T-helper 17 cell (primary cell): Measurements from ENCODE around the gene TTYH2. TPM values are rescaled to one million over a fixed set of nuclear protein-coding genes. Genes with fewer than 3 reads are reported as not detected.
"Not testable (repeated sequence)": the region's sequence is repeated elsewhere in the genome, so short reads cannot be mapped to it uniquely, and the experiment has no call there.

ENCODE experiments used
- ATAC-seq: fragments of 150-1000 bp; cut with Tn5 transposase; 2 replicates; pipeline ENCODE4 v1.10.0; 2021; ENCODE audit warnings: mild to moderate bottlenecking, moderate library complexity
- DNase-seq, 3 donors: peaks; one replicate each; pipeline versions ENCODE4 v3.0.0 to v3.0.0-alpha.2; 2020 to 2021
- H3K9me3 ChIP-seq: one replicate; pipeline ENCODE4 v1.7.0; 2013; ENCODE audit warnings: low read length, mild to moderate bottlenecking; ENCODE audit not compliant: control insufficient read depth, poor library complexity, severe bottlenecking
- H3K27ac Mint-ChIP-seq: one replicate; pipeline ENCODE4 v1.8.0; 2022; ENCODE audit warnings: mild to moderate bottlenecking, moderate library complexity, mixed read lengths
- H3K27me3 Mint-ChIP-seq: one replicate; pipeline ENCODE4 v1.8.0; 2022; ENCODE audit warnings: mixed read lengths
- H3K36me3 Mint-ChIP-seq: one replicate; pipeline ENCODE4 v1.8.0; 2022; ENCODE audit warnings: low read depth, mixed read lengths
- H3K4me1 Mint-ChIP-seq: one replicate; pipeline ENCODE4 v1.8.0; 2022; ENCODE audit warnings: mild to moderate bottlenecking, mixed read lengths
- H3K4me3 Mint-ChIP-seq: one replicate; pipeline ENCODE4 v1.8.0; 2022; ENCODE audit warnings: mild to moderate bottlenecking, moderate library complexity, mixed read lengths
- total RNA-seq, 4 donors: library from RNA in 2 of 4; stranded (reverse) in 2 of 4; gene quantifications; one replicate each; pipeline ENCODE4 v1.2.3 and lab custom pipeline; 2022 to 2026

Gene TTYH2
- total RNA-seq, 2 donors from 2014 or later: 19.8 to 23.2 TPM

GRCh38 chr17:74272731-74273201 lies 59.4 kb downstream of the TTYH2 start:
- H3K36me3 Mint-ChIP-seq: no peaks in the 10 kb centered on the region
- DNase-seq (no peak), ATAC-seq (no peak)
- H3K27me3 Mint-ChIP-seq: peaks cover 4% of the 10 kb centered on the region
- no peak overlapping the region for H3K4me3 Mint-ChIP-seq
- H3K9me3 ChIP-seq: no peaks in the 10 kb centered on the region
- H3K4me1 Mint-ChIP-seq: peaks cover 39% of the 10 kb centered on the region
- peak overlapping the region; percentile 98 for H3K27ac Mint-ChIP-seq

- Mint-ChIP-seq H3K4me3 (peak within 1 kb of the TSS; percentile 92), H3K4me1 (peaks cover 36% of the 10 kb centered on the region), H3K27ac (peak within 1 kb of the TSS; percentile 98), H3K27me3 (no peaks in the 10 kb centered on the region), H3K36me3 (no peaks in the 10 kb centered on the region)
- no peaks in the 10 kb centered on the region for H3K9me3 ChIP-seq
- ATAC-seq (peak; percentile 65), DNase-seq (peak in 1 of 3 donors; percentile 26)
Measured at GRCh38 chr17:74274060-74274708, 60.8 kb downstream of the TTYH2 start, which contains the start of gene DNAI2. Gene DNAI2, plus strand, starts transcription at chr17:74274234. Its CDS starts 7,584 bp downstream, at chr17:74281818.

GRCh38 chr17:74274709-74275340 lies 61.5 kb downstream of the TTYH2 start:
- H3K4me1 Mint-ChIP-seq: peaks cover 39% of the 10 kb centered on the region
- no peaks in the 10 kb centered on the region for H3K27me3 Mint-ChIP-seq
- H3K36me3 Mint-ChIP-seq: no peaks in the 10 kb centered on the region
- peak overlapping the region; percentile 92 for H3K4me3 Mint-ChIP-seq
- ATAC-seq (peak; percentile 68), DNase-seq (no peak)
- H3K27ac Mint-ChIP-seq: peak overlapping the region; percentile 98
- H3K9me3 ChIP-seq: no peaks in the 10 kb centered on the region

- no peak for ATAC-seq
- Mint-ChIP-seq H3K27ac (peak overlapping the region; percentile 98), H3K4me1 (peaks cover 48% of the 10 kb centered on the region), H3K36me3 (no peaks in the 10 kb centered on the region), H3K27me3 (no peaks in the 10 kb centered on the region), H3K4me3 (peak overlapping the region; percentile 43)
- no peak for DNase-seq
- H3K9me3 ChIP-seq: no peaks in the 10 kb centered on the region
Measured at GRCh38 chr17:74276051-74276476, 62.7 kb downstream of the TTYH2 start.

GRCh38 chr17:74276541-74277009 lies 63.2 kb downstream of the TTYH2 start:
- H3K36me3 Mint-ChIP-seq: no peaks in the 10 kb centered on the region
- ATAC-seq: no peak
- no peaks in the 10 kb centered on the region for H3K9me3 ChIP-seq
- DNase-seq: no peak
- peak overlapping the region; percentile 98 for H3K27ac Mint-ChIP-seq
- no peaks in the 10 kb centered on the region for H3K27me3 Mint-ChIP-seq
- H3K4me3 Mint-ChIP-seq: no peak overlapping the region
- peaks cover 48% of the 10 kb centered on the region for H3K4me1 Mint-ChIP-seq

GRCh38 chr17:74277935-74278334 lies 64.6 kb downstream of the TTYH2 start:
- Mint-ChIP-seq H3K27me3 (no peaks in the 10 kb centered on the region), H3K27ac (peak overlapping the region; percentile 98), H3K4me3 (no peak overlapping the region), H3K36me3 (no peaks in the 10 kb centered on the region), H3K4me1 (peaks cover 48% of the 10 kb centered on the region)
- DNase-seq: no peak
- H3K9me3 ChIP-seq: no peaks in the 10 kb centered on the region
- no peak for ATAC-seq

GRCh38 chr17:74279617-74280016 lies 66.2 kb downstream of the TTYH2 start:
- H3K4me3 Mint-ChIP-seq: peak overlapping the region; percentile 61
- not testable (repeated sequence) for ATAC-seq

GRCh38 chr17:74280093-74280513 lies 66.7 kb downstream of the TTYH2 start:
- Mint-ChIP-seq H3K4me1 (peaks cover 42% of the 10 kb centered on the region), H3K27ac (peak overlapping the region; percentile 96), H3K4me3 (peak overlapping the region; percentile 61), H3K36me3 (no peaks in the 10 kb centered on the region), H3K27me3 (no peaks in the 10 kb centered on the region)
- DNase-seq (peak; percentile 32 to 44 (median 43)), ATAC-seq (peak; percentile 75)
- H3K9me3 ChIP-seq: no peaks in the 10 kb centered on the region

More at GRCh38 chr17:74279617-74280016, 66.2 kb downstream of the TTYH2 start:
- not testable (repeated sequence) for H3K36me3 Mint-ChIP-seq, H3K9me3 ChIP-seq, DNase-seq, H3K27me3 Mint-ChIP-seq
- Mint-ChIP-seq H3K27ac (peak overlapping the region; percentile 96), H3K4me1 (peaks cover 42% of the 10 kb centered on the region)

GRCh38 chr17:74281799-74282198 lies 68.4 kb downstream of the TTYH2 start:
- Mint-ChIP-seq H3K27me3 (no peaks in the 10 kb centered on the region), H3K27ac (peak overlapping the region; percentile 96), H3K4me1 (peaks cover 29% of the 10 kb centered on the region), H3K36me3 (no peaks in the 10 kb centered on the region), H3K4me3 (no peak overlapping the region)
- no peak for ATAC-seq
- no peak for DNase-seq
- no peaks in the 10 kb centered on the region for H3K9me3 ChIP-seq

- Mint-ChIP-seq H3K4me1 (peaks cover 31% of the 10 kb centered on the region), H3K27ac (peak overlapping the region; percentile 90), H3K4me3 (peak overlapping the region; percentile 58)
- not testable (repeated sequence) for H3K36me3 Mint-ChIP-seq, H3K9me3 ChIP-seq, DNase-seq, ATAC-seq, H3K27me3 Mint-ChIP-seq
Measured at GRCh38 chr17:74282274-74282586, 68.9 kb downstream of the TTYH2 start.

- ATAC-seq: peak; percentile 82
- peaks cover 32% of the 10 kb centered on the region for H3K4me1 Mint-ChIP-seq
- peak overlapping the region; percentile 90 for H3K27ac Mint-ChIP-seq
- DNase-seq: peak; percentile 21 to 39 (median 26)
- peak overlapping the region; percentile 58 for H3K4me3 Mint-ChIP-seq
- H3K27me3 Mint-ChIP-seq: no peaks in the 10 kb centered on the region
- no peaks in the 10 kb centered on the region for H3K36me3 Mint-ChIP-seq
- no peaks in the 10 kb centered on the region for H3K9me3 ChIP-seq
Measured at GRCh38 chr17:74282587-74283370, 69.4 kb downstream of the TTYH2 start.

- H3K27me3 Mint-ChIP-seq: no peaks in the 10 kb centered on the region
- peaks cover 34% of the 10 kb centered on the region for H3K4me1 Mint-ChIP-seq
- H3K27ac Mint-ChIP-seq: peak overlapping the region; percentile 90
- ATAC-seq (no peak), DNase-seq (no peak)
- H3K36me3 Mint-ChIP-seq: no peaks in the 10 kb centered on the region
- H3K9me3 ChIP-seq: no peaks in the 10 kb centered on the region
- H3K4me3 Mint-ChIP-seq: peak overlapping the region; percentile 58
Measured at GRCh38 chr17:74283371-74283673, 70.0 kb downstream of the TTYH2 start.

- H3K4me1 Mint-ChIP-seq: peaks cover 27% of the 10 kb centered on the region
- no peak overlapping the region for H3K4me3 Mint-ChIP-seq
- ATAC-seq (no peak), DNase-seq (no peak)
- no peaks in the 10 kb centered on the region for H3K9me3 ChIP-seq
- H3K27ac Mint-ChIP-seq: peak overlapping the region; percentile 53
- H3K27me3 Mint-ChIP-seq: no peaks in the 10 kb centered on the region
- no peaks in the 10 kb centered on the region for H3K36me3 Mint-ChIP-seq
Measured at GRCh38 chr17:74287031-74287602, 73.7 kb downstream of the TTYH2 start.
